Measurements from ENCODE around the gene SFN.

DNA sequence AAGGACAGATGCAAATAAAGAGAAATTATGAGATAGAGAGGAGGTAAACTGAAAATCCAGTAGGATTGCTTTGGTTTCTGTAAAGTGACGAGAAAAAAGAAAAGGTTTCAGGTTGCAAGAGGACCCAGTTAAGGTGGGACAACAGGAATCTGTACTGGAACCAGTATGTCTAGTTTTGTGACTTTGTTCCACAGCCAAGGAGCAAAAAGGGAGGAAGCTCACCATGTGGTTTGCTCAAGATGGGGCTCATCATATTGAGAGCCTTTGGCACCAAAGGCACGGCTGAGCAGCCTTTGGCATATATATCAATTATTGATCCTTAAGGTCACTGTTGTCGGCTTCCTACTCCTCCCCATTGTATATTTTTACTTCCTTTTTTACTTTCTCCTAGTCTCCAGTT, 38.2 kb upstream of the SFN start:
- TF ChIP-seq CTCF (IDR thresholded peaks at IDR 0.05) (no peak), EZH2 (IDR thresholded peaks at IDR 0.05; ENCODE audit: borderline replicate concordance, insufficient read depth, low read depth, low read length, poor library complexity, severe bottlenecking) (no peak)
